PC-3 (cell line): Measurements from ENCODE around the gene MIEN1.

Source experiments
- EZH2 ChIP-seq: fragments of 300-600 bp; sonication (generic); IDR thresholded peaks from one replicate; pipeline ENCODE4 v1.6.1; 2017; ENCODE audit warnings: antibody characterized with exemption, mild to moderate bottlenecking, low read length; ENCODE audit not compliant: unreplicated experiment
- TF ChIP-seq, protein P1 (sequence below): fragments of 300-600 bp; sonication (generic); conservative IDR thresholded peaks from 2 replicates; pipeline ENCODE4 v1.5.1; 2017; ENCODE audit warnings: antibody characterized with exemption, low read depth, mild to moderate bottlenecking, low read length

DNA sequence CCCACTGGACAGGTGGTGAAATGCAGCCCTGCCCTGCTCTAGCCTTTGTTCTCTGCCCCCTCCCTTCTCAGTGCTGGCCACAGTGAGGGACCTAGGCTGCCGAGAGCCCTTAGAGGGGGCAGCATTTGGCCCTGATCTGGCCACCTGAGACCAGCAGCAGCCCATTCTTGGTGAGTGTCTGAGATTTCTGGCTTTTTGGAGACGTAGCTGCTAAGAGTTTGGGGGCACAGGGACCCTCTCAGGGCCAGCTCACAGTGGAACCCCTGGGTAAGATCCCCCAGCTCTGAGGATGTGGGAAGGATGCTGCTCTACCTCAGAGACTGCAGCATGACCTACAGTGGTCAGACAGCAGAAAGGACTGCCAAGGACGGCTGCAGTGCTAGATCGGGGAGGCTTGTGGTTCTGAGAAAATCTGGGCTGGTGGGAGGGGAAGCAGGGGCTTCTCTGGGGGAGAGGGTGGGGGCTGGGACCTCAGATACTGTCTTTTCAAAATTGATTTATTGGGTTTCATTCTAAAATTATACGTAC lies 20.7 kb upstream of the MIEN1 start:
- no peak for TF ChIP-seq EZH2
- TF ChIP-seq, protein P1, sequence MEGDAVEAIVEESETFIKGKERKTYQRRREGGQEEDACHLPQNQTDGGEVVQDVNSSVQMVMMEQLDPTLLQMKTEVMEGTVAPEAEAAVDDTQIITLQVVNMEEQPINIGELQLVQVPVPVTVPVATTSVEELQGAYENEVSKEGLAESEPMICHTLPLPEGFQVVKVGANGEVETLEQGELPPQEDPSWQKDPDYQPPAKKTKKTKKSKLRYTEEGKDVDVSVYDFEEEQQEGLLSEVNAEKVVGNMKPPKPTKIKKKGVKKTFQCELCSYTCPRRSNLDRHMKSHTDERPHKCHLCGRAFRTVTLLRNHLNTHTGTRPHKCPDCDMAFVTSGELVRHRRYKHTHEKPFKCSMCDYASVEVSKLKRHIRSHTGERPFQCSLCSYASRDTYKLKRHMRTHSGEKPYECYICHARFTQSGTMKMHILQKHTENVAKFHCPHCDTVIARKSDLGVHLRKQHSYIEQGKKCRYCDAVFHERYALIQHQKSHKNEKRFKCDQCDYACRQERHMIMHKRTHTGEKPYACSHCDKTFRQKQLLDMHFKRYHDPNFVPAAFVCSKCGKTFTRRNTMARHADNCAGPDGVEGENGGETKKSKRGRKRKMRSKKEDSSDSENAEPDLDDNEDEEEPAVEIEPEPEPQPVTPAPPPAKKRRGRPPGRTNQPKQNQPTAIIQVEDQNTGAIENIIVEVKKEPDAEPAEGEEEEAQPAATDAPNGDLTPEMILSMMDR: no peak
